Measurements from ENCODE around the gene IZUMO1.

Gene IZUMO1

GRCh38 chr19:48756686-48757085 lies 10.0 kb upstream of the IZUMO1 start:
- no peak for DNase-seq

GRCh38 chr19:48756212-48756611 lies 9.5 kb upstream of the IZUMO1 start:
- no peak for DNase-seq

GRCh38 chr19:48755787-48756186 lies 9.1 kb upstream of the IZUMO1 start:
- DNase-seq: no peak

GRCh38 chr19:48755084-48755641 lies 8.5 kb upstream of the IZUMO1 start, which contains the start of gene FGF21:
FGF21 (plus strand) TSS chr19:48755524; CDS start chr19:48756237, 713 bp downstream.
- DNase-seq: no peak

- peak; percentile 75 for DNase-seq
Observed at GRCh38 chr19:48752496-48753365, 6.0 kb upstream of the IZUMO1 start, which contains the start of gene FUT1. FUT1 (minus strand) TSS chr19:48752641; CDS start chr19:48751281, 1,360 bp downstream.

- no peak for DNase-seq
Observed at GRCh38 chr19:48751845-48752495, 5.3 kb upstream of the IZUMO1 start.

GRCh38 chr19:48750771-48751504 lies 4.2 kb upstream of the IZUMO1 start:
- no peak for DNase-seq

- DNase-seq: no peak
Observed at GRCh38 chr19:48750351-48750750, 3.6 kb upstream of the IZUMO1 start.

GRCh38 chr19:48749571-48750198 lies 3.0 kb upstream of the IZUMO1 start:
- no peak for DNase-seq

GRCh38 chr19:48746110-48746509 lies 599 bp downstream of the IZUMO1 start:
- no peak for DNase-seq

GRCh38 chr19:48745208-48745995 lies 1.3 kb downstream of the IZUMO1 start:
- DNase-seq: no peak

- DNase-seq: no peak
Observed at GRCh38 chr19:48742096-48742495, 4.6 kb downstream of the IZUMO1 start.

GRCh38 chr19:48741129-48741999 lies 5.3 kb downstream of the IZUMO1 start:
- DNase-seq: peak; percentile 65

GRCh38 chr19:48740164-48740972 lies 6.3 kb downstream of the IZUMO1 start, which contains the start of gene RASIP1:
RASIP1 (minus strand) TSS chr19:48740610; CDS start chr19:48740282, 328 bp downstream.
- no peak for DNase-seq

GRCh38 chr19:48739404-48740163 lies 7.1 kb downstream of the IZUMO1 start:
- no peak for DNase-seq

- DNase-seq: peak; percentile 96
Observed at GRCh38 chr19:48738557-48739403, 7.9 kb downstream of the IZUMO1 start.

GRCh38 chr19:48737360-48737998 lies 9.2 kb downstream of the IZUMO1 start:
- no peak for DNase-seq
